ENCODE data around the gene BGN.

DNA sequence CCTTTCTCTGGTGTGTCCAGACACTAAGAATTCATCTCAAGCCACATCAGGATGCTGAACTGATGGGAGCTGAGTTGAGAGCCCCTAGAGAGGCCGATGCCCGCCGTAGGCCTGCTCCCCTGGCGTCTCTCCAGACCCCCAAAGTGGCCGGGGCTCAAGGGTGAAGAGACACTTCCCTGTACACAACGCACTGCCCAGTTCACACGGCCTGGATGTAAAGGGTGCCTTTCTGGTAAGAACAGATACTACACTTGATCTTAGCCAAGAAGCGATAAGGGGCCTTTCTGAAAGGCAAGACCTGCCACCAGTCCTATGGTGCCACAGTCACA is 43.9 kb upstream of the BGN start:
- TF ChIP-seq SRF (IDR thresholded peaks at IDR 0.05; ENCODE audit: low read depth): no peak
- TF ChIP-seq, protein P1, sequence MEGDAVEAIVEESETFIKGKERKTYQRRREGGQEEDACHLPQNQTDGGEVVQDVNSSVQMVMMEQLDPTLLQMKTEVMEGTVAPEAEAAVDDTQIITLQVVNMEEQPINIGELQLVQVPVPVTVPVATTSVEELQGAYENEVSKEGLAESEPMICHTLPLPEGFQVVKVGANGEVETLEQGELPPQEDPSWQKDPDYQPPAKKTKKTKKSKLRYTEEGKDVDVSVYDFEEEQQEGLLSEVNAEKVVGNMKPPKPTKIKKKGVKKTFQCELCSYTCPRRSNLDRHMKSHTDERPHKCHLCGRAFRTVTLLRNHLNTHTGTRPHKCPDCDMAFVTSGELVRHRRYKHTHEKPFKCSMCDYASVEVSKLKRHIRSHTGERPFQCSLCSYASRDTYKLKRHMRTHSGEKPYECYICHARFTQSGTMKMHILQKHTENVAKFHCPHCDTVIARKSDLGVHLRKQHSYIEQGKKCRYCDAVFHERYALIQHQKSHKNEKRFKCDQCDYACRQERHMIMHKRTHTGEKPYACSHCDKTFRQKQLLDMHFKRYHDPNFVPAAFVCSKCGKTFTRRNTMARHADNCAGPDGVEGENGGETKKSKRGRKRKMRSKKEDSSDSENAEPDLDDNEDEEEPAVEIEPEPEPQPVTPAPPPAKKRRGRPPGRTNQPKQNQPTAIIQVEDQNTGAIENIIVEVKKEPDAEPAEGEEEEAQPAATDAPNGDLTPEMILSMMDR (IDR thresholded peaks at IDR 0.05 in 2 of 3, conservative IDR thresholded peaks at IDR 0.05 in 1 of 3; ENCODE audit: borderline replicate concordance in 1 of 3, insufficient read depth in 1 of 3, low read depth in 2 of 3, low read length in 2 of 3): no peak
- TF ChIP-seq, protein P2, sequence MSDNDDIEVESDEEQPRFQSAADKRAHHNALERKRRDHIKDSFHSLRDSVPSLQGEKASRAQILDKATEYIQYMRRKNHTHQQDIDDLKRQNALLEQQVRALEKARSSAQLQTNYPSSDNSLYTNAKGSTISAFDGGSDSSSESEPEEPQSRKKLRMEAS (IDR thresholded peaks at IDR 0.05): no peak
- TF ChIP-seq, protein P3, sequence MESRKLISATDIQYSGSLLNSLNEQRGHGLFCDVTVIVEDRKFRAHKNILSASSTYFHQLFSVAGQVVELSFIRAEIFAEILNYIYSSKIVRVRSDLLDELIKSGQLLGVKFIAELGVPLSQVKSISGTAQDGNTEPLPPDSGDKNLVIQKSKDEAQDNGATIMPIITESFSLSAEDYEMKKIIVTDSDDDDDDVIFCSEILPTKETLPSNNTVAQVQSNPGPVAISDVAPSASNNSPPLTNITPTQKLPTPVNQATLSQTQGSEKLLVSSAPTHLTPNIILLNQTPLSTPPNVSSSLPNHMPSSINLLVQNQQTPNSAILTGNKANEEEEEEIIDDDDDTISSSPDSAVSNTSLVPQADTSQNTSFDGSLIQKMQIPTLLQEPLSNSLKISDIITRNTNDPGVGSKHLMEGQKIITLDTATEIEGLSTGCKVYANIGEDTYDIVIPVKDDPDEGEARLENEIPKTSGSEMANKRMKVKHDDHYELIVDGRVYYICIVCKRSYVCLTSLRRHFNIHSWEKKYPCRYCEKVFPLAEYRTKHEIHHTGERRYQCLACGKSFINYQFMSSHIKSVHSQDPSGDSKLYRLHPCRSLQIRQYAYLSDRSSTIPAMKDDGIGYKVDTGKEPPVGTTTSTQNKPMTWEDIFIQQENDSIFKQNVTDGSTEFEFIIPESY (IDR thresholded peaks at IDR 0.05; ENCODE audit: extremely low read depth, insufficient replicate concordance, low read length): no peak
- TF ChIP-seq, protein P4, sequence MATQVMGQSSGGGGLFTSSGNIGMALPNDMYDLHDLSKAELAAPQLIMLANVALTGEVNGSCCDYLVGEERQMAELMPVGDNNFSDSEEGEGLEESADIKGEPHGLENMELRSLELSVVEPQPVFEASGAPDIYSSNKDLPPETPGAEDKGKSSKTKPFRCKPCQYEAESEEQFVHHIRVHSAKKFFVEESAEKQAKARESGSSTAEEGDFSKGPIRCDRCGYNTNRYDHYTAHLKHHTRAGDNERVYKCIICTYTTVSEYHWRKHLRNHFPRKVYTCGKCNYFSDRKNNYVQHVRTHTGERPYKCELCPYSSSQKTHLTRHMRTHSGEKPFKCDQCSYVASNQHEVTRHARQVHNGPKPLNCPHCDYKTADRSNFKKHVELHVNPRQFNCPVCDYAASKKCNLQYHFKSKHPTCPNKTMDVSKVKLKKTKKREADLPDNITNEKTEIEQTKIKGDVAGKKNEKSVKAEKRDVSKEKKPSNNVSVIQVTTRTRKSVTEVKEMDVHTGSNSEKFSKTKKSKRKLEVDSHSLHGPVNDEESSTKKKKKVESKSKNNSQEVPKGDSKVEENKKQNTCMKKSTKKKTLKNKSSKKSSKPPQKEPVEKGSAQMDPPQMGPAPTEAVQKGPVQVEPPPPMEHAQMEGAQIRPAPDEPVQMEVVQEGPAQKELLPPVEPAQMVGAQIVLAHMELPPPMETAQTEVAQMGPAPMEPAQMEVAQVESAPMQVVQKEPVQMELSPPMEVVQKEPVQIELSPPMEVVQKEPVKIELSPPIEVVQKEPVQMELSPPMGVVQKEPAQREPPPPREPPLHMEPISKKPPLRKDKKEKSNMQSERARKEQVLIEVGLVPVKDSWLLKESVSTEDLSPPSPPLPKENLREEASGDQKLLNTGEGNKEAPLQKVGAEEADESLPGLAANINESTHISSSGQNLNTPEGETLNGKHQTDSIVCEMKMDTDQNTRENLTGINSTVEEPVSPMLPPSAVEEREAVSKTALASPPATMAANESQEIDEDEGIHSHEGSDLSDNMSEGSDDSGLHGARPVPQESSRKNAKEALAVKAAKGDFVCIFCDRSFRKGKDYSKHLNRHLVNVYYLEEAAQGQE (IDR thresholded peaks at IDR 0.05; ENCODE audit: low read depth): no peak
- no peak for TF ChIP-seq RAD21 (IDR thresholded peaks at IDR 0.05; ENCODE audit: low read depth)
- TF ChIP-seq ZNF274 (IDR thresholded peaks at IDR 0.05; ENCODE audit: low read depth, low read length): no peak
- TF ChIP-seq POLR2A (IDR thresholded peaks at IDR 0.05; ENCODE audit: borderline replicate concordance, extremely low read depth, insufficient read depth, insufficient read length): no peak
- TF ChIP-seq EZH2phosphoT487 (IDR thresholded peaks at IDR 0.05; ENCODE audit: borderline replicate concordance): no peak
- TF ChIP-seq, protein P5, sequence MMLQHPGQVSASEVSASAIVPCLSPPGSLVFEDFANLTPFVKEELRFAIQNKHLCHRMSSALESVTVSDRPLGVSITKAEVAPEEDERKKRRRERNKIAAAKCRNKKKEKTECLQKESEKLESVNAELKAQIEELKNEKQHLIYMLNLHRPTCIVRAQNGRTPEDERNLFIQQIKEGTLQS (IDR thresholded peaks at IDR 0.05): no peak
- TF ChIP-seq SP1 (IDR thresholded peaks at IDR 0.05; ENCODE audit: low read depth): no peak
- TF ChIP-seq EGR1 (IDR thresholded peaks at IDR 0.05; ENCODE audit: low read depth): no peak
- TF ChIP-seq CEBPB (IDR thresholded peaks at IDR 0.05; ENCODE audit: low read depth): no peak
- no peak for TF ChIP-seq YY1 (IDR thresholded peaks at IDR 0.05; ENCODE audit: extremely low read depth, insufficient replicate concordance, low read depth, low read length)

All from HCT116 (cell line).